Caco-2 (cell line): ENCODE measurements around the gene SMIM38. TPM values are rescaled to one million over a fixed set of nuclear protein-coding genes. Genes with fewer than 3 reads are reported as not detected.

Source experiments
- Bru-seq: library from RNA; stranded (reverse); fragments of 400-500 nt; gene quantifications from one replicate; lab custom pipeline; 2021; lab: Mats Ljungman, UMichigan
- BruChase-seq, 2 experiments: library from RNA; stranded (reverse); fragments of 400-500 nt; gene quantifications; one replicate each; lab custom pipeline; 2021; lab: Mats Ljungman, UMichigan
- BruUV-seq: library from RNA; stranded (reverse); fragments of 400-500 nt; replicated peaks from 2 replicates; lab custom pipeline; 2021; lab: Mats Ljungman, UMichigan
- CTCF ChIA-PET: fragments of 300-600 bp; sonication (Branson Sonifier 250); formaldehyde crosslinking; loops from one replicate; lab custom pipeline; 2022; ENCODE audit warnings: antibody characterized with exemption; lab: Charles Lee
- POLR2A ChIA-PET: fragments of 300-600 bp; sonication (Branson Sonifier 250); formaldehyde crosslinking; loops from one replicate; lab custom pipeline; 2022; ENCODE audit warnings: antibody characterized with exemption; lab: Charles Lee
- DNase-seq, 2 experiments: peaks; one replicate each; pipeline versions ENCODE4 v3.0.0 to v3.0.0-alpha.2; 2020 to 2022
- H3K27me3 ChIP-seq: replicated peaks from 2 replicates; pipeline ENCODE4 v1.6.0; 2011; ENCODE audit warnings: low read length; ENCODE audit not compliant: control insufficient read depth, insufficient read depth
- H3K36me3 ChIP-seq: 2 replicates; pipeline ENCODE4 v1.5.1; 2011; ENCODE audit warnings: low read length; ENCODE audit not compliant: control insufficient read depth, insufficient read depth
- H3K4me1 ChIP-seq: fragments of 250-450 bp; sonication (Bioruptor Pico); 2 replicates; pipeline ENCODE4 v1.5.1; 2020; ENCODE audit warnings: mild to moderate bottlenecking
- H3K4me3 ChIP-seq: 2 replicates; pipeline ENCODE4 v1.5.1; 2011; ENCODE audit warnings: low read depth, mild to moderate bottlenecking, control low read depth, low read length
- H3K9me3 ChIP-seq: fragments of 250-450 bp; sonication (Bioruptor Pico); 2 replicates; pipeline ENCODE4 v1.5.1; 2020; ENCODE audit warnings: mild to moderate bottlenecking, moderate library complexity
- H3K27ac Mint-ChIP-seq: one replicate; pipeline ENCODE4 v1.8.0; 2022; ENCODE audit warnings: mixed read lengths; ENCODE audit not compliant: unreplicated experiment
- H3K27me3 Mint-ChIP-seq: one replicate; pipeline ENCODE4 v1.8.0; 2022; ENCODE audit warnings: mixed read lengths; ENCODE audit not compliant: insufficient read depth, unreplicated experiment
- H3K36me3 Mint-ChIP-seq: one replicate; pipeline ENCODE4 v1.8.0; 2022; ENCODE audit warnings: mild to moderate bottlenecking, mixed read lengths; ENCODE audit not compliant: insufficient read depth, unreplicated experiment
- H3K4me1 Mint-ChIP-seq: one replicate; pipeline ENCODE4 v1.8.0; 2022; ENCODE audit warnings: low read depth, mixed read lengths; ENCODE audit not compliant: unreplicated experiment
- H3K4me3 Mint-ChIP-seq: one replicate; pipeline ENCODE4 v1.8.0; 2022; ENCODE audit warnings: mild to moderate bottlenecking, moderate library complexity, mixed read lengths; ENCODE audit not compliant: unreplicated experiment
- H3K9me3 Mint-ChIP-seq: one replicate; pipeline ENCODE4 v1.8.0; 2022; ENCODE audit warnings: mixed read lengths; ENCODE audit not compliant: unreplicated experiment
- intact Hi-C: fragments of 100-400 bp; cut with micrococcal nuclease; formaldehyde crosslinking; loops from one replicate; pipeline ENCODE4 v1.10.0; 2022; ENCODE audit not compliant: unreplicated experiment
- long read RNA-seq: library from polyadenylated mRNA; stranded (forward); transcript quantifications from one replicate; pipeline ENCODE4 v2.0.0, GENCODE V29; 2022
- total RNA-seq: library from RNA; stranded (reverse); gene quantifications from 2 replicates; pipeline ENCODE4 v1.2.3, GENCODE V29; 2022
- TF ChIP-seq, protein P1 (sequence below), 2 experiments: fragments of 200-600 bp in 1 of 2; IDR thresholded peaks; 1 replicate in 1 of 2; 2 replicates in 1 of 2; pipeline versions ENCODE4 v1.5.1 to v1.8.0; 2011 to 2022; ENCODE audit warnings: antibody characterized with exemption in 1 of 2, control low read depth in 1 of 2, inconsistent platforms in 1 of 2, low read depth in 1 of 2, low read length in 1 of 2, mild to moderate bottlenecking in 1 of 2, moderate library complexity in 1 of 2; ENCODE audit not compliant: insufficient read depth in 1 of 2, severe bottlenecking in 1 of 2, unreplicated experiment in 1 of 2

Gene SMIM38
- total RNA-seq (0.12 and 0.66 TPM in 2 replicates), Bru-seq, nascent RNA (percentile 19 among the genes with signal in this experiment), BruChase-seq, experiment 1, labeled RNA remaining after a 2-hour chase (percentile 24 among the genes with signal in this experiment), BruChase-seq, experiment 2, labeled RNA remaining after a 6-hour chase (percentile 23 among the genes with signal in this experiment)
- long read RNA-seq = 0 reads

DNA sequence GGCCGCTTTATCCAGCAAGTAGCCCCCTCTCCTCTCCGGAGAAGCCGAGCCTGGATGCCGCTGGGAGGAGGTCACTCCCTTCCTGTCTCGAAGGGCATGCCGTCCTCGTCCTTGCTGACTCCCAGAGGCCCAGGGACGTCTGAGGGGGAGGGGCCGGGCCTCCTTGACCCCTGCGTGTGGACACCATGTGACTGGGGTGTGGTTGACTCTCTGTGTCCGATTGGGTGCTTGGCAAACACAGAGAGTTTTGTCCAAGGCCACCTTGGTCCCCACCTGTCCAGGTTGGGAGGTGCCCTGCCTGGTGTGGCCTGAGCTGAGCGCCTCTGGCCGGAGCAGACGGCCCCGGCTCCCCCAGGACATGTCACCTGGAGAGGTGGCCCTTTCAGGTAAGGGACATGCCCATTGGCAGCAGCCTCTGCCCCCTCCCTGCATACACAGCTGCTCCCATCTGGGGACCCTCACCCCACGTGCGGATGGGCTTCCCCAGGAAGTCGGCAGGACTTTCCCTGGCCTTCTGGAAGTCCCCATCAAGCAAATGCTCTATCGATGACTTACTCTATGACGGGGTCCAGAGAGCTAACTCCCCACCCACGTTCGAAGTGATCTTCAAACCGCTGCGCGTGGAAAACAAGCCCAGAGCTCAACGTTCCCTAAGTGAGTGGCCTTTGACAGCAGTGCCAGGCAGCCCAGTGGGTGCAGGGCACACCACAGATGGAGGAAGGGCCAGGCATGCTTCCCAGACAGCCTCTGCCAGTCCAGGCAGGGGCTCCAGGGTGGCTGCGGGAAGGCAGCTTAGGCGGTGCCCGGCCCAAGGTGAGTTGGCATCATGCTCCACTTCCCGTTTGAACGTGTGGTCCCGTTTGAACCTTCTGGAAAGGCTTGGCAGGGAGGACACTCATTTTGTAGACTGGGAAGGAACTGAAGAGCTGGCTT is at the start of gene SMIM38:
Gene SMIM38 (plus strand): TSS at position 634 of the 933 bp plus-strand sequence. CDS start 1,912 bp downstream, outside the sequence.
- peak in 1 of 2 experiments; percentile 47 for DNase-seq
- Mint-ChIP-seq H3K27me3 (no peaks in the 10 kb centered on the region), H3K4me3 (peak within 1 kb of the TSS; percentile 32), H3K36me3 (peaks cover 5% of the 10 kb centered on the region), H3K4me1 (peaks cover 15% of the 10 kb centered on the region), H3K9me3 (peaks cover 4% of the 10 kb centered on the region), H3K27ac (peak within 1 kb of the TSS; percentile 66)
- TF ChIP-seq, protein P1, sequence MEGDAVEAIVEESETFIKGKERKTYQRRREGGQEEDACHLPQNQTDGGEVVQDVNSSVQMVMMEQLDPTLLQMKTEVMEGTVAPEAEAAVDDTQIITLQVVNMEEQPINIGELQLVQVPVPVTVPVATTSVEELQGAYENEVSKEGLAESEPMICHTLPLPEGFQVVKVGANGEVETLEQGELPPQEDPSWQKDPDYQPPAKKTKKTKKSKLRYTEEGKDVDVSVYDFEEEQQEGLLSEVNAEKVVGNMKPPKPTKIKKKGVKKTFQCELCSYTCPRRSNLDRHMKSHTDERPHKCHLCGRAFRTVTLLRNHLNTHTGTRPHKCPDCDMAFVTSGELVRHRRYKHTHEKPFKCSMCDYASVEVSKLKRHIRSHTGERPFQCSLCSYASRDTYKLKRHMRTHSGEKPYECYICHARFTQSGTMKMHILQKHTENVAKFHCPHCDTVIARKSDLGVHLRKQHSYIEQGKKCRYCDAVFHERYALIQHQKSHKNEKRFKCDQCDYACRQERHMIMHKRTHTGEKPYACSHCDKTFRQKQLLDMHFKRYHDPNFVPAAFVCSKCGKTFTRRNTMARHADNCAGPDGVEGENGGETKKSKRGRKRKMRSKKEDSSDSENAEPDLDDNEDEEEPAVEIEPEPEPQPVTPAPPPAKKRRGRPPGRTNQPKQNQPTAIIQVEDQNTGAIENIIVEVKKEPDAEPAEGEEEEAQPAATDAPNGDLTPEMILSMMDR (IDR thresholded peaks at IDR 0.05; ENCODE audit: insufficient read depth in 1 of 2, low read depth in 1 of 2, low read length in 1 of 2, severe bottlenecking in 1 of 2, unreplicated experiment in 1 of 2) = no peak
- intact Hi-C loops = no loop called here
- no peaks in the 10 kb centered on the region for H3K27me3 ChIP-seq
- H3K4me3 ChIP-seq = no peak within 1 kb of the TSS
- no peaks in the 10 kb centered on the region for H3K36me3 ChIP-seq
- H3K4me1 ChIP-seq = peaks cover 19% of the 10 kb centered on the region
- H3K9me3 ChIP-seq = no peaks in the 10 kb centered on the region
- POLR2A ChIA-PET = no interaction called here
- CTCF ChIA-PET = interaction anchor here (1.9 kb wide), 1 partner anchor 24 kb away, joined by 5 read pairs; no protein-coding TSS in a partner anchor
- no TSS peak for BruUV-seq

DNA sequence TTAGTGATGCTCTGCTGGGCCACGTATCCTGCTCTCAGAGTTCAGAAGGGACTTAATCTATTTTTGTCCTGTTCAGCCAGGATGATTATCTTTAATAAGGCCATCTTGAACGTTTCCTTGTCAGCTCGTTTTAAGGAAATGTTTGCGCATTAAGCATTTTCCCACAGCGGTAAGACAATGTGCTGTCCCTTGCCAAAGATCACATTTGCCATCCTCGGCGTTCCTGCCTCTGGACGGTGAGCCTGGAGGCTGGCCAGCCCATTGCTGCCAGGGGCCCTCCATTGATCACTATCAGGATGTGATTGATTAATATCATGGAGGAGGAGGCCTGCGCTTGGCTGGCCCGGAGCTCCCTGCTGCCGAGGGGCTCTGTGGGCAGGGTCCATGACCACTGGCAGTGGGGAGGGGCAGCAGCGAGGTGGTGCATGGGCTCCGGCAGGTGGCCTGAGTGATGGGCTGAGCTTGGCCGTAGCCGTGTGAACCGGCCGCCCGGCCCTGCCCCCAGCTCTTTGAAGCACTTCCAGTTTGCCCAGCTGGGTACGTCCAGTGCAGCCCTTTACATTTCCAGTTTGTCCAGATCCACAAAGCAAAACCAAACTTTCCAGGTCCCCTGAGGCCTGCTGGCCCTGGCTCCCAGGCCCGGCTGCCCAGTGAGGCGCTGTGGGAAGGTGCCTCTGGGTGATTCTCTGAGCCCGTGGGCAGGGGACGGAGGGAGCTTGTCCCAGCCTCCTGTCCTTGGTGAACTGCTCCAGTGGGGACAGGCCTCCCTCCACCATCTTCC is 49.5 kb upstream of the SMIM38 start:
- peak in 1 of 2 experiments; percentile 56 for DNase-seq
- intact Hi-C loops = no loop called here
- Histone ChIP-seq H3K36me3 (peaks cover 3% of the 10 kb centered on the region; the same call in 1 of the 2 replicates), H3K4me3 (no peak overlapping the region), H3K4me1 (peaks cover 12% of the 10 kb centered on the region; the same call in 1 of the 2 replicates), H3K9me3 (peaks cover 15% of the 10 kb centered on the region), H3K27me3 (no peaks in the 10 kb centered on the region)
- CTCF ChIA-PET = interaction anchor here (1.0 to 1.8 kb wide), 5 partner anchors 9 to 556 kb away, joined by 3 to 7 read pairs (median 4); no protein-coding TSS in a partner anchor
- no TSS peak for BruUV-seq
- TF ChIP-seq, protein P1 (IDR thresholded peaks at IDR 0.05; ENCODE audit: insufficient read depth in 1 of 2, low read depth in 1 of 2, low read length in 1 of 2, severe bottlenecking in 1 of 2, unreplicated experiment in 1 of 2) = no peak
- Mint-ChIP-seq H3K27me3 (no peaks in the 10 kb centered on the region), H3K27ac (no peak overlapping the region), H3K36me3 (no peaks in the 10 kb centered on the region), H3K4me1 (peaks cover 8% of the 10 kb centered on the region), H3K9me3 (peaks cover 24% of the 10 kb centered on the region), H3K4me3 (no peak overlapping the region)
- POLR2A ChIA-PET = interaction anchor here (0.5 to 0.6 kb wide), 2 partner anchors 9 to 264 kb away, joined by 4 to 5 read pairs; no protein-coding TSS in a partner anchor
